Upper lobe of left lung (tissue), 4 donors: ENCODE results near the gene ZNF605.

Experiments used
- POLR2A ChIP-seq, 4 donors: fragments of 450-650 bp; IDR thresholded peaks; one replicate each; pipeline ENCODE4 v1.5.1; 2016 to 2017; ENCODE audit warnings: antibody characterized with exemption in 4 of 4, mild to moderate bottlenecking in 2 of 4
- TF ChIP-seq, protein P1 (sequence below), 6 experiments: fragments of 450-650 bp in 4 of 6; fragments of 200-600 bp in 2 of 6; sonication (generic) in 2 of 6; IDR thresholded peaks; one replicate each; pipeline ENCODE4 v1.5.1; 2016 to 2019; ENCODE audit warnings: antibody characterized with exemption in 6 of 6

DNA sequence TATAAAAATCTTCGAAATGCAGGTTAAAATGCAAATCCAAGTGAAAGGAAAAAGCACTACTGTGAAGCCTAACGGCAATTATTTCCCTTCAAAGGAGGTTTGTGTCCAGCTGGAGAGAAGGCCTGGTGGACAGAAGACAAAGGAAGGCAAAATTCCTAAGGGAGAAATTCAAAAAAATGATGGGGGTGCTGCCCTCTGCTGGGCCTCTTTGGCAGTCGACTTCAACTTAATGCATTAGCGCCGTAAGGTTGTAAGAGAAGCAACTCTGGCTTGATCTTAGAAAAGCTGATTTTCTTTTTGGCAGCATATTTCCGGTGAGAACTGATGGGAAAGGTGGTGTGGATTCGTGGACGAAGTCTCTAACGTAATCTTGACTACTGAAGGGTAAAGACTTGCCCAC, 34.4 kb downstream of the ZNF605 start:
- TF ChIP-seq, protein P1, sequence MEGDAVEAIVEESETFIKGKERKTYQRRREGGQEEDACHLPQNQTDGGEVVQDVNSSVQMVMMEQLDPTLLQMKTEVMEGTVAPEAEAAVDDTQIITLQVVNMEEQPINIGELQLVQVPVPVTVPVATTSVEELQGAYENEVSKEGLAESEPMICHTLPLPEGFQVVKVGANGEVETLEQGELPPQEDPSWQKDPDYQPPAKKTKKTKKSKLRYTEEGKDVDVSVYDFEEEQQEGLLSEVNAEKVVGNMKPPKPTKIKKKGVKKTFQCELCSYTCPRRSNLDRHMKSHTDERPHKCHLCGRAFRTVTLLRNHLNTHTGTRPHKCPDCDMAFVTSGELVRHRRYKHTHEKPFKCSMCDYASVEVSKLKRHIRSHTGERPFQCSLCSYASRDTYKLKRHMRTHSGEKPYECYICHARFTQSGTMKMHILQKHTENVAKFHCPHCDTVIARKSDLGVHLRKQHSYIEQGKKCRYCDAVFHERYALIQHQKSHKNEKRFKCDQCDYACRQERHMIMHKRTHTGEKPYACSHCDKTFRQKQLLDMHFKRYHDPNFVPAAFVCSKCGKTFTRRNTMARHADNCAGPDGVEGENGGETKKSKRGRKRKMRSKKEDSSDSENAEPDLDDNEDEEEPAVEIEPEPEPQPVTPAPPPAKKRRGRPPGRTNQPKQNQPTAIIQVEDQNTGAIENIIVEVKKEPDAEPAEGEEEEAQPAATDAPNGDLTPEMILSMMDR (IDR thresholded peaks at IDR 0.05): no peak
- TF ChIP-seq POLR2A (IDR thresholded peaks at IDR 0.05): no peak
